H1 (cell line): ENCODE data around the gene MAST2. TPM values are rescaled to one million over a fixed set of nuclear protein-coding genes. Genes with fewer than 3 reads are reported as not detected.

Source experiments
- CTCF ChIA-PET: fragments of 300-600 bp; sonication (Branson Sonifier 250); formaldehyde crosslinking; loops from one replicate; lab custom pipeline; 2021; ENCODE audit not compliant: partially characterized antibody; lab: Charles Lee
- POLR2A ChIA-PET: fragments of 300-600 bp; sonication (Branson Sonifier 250); formaldehyde crosslinking; loops from one replicate; lab custom pipeline; 2021; ENCODE audit warnings: inconsistent platforms; ENCODE audit not compliant: partially characterized antibody; lab: Charles Lee
- DNase-seq, 2 experiments: peaks; one replicate each; pipeline versions ENCODE4 v3.0.0 to v3.0.0-alpha.2; 2010 to 2022; ENCODE audit warnings: low spot score in 2 of 2, low read depth in 1 of 2, mixed read lengths in 1 of 2
- FAIRE-seq: peaks from 2 replicates; lab custom pipeline; 2011; peaks lifted over from hg19 to GRCh38; lab: Jason Lieb, UNC
- H2AFZ ChIP-seq: 2 replicates; pipeline ENCODE4 v1.8.1; 2012; ENCODE audit warnings: low read length, inconsistent platforms
- H2AK5ac ChIP-seq: 2 replicates; pipeline ENCODE4 v1.6.1; 2013; ENCODE audit warnings: low read depth, low read length
- H2BK120ac ChIP-seq: replicated peaks from 2 replicates; pipeline ENCODE3; 2013; ENCODE audit warnings: low read depth, low read length, inconsistent platforms
- H2BK12ac ChIP-seq: 2 replicates; pipeline ENCODE4 v1.6.1; 2013; ENCODE audit warnings: low read depth, low read length
- H2BK15ac ChIP-seq: 2 replicates; pipeline ENCODE4 v1.6.1; 2013; ENCODE audit warnings: low read length
- H2BK20ac ChIP-seq: 2 replicates; pipeline ENCODE4 v1.6.1; 2013; ENCODE audit warnings: low read length
- H2BK5ac ChIP-seq: 2 replicates; pipeline ENCODE4 v1.6.1; 2013; ENCODE audit warnings: low read depth, low read length
- H3K14ac ChIP-seq: 2 replicates; pipeline ENCODE4 v1.6.1; 2013; ENCODE audit warnings: inconsistent platforms; ENCODE audit not compliant: insufficient read length
- H3K18ac ChIP-seq: 2 replicates; pipeline ENCODE4 v1.6.1; 2013; ENCODE audit warnings: low read length; ENCODE audit errors: extremely low read depth
- H3K23ac ChIP-seq: 2 replicates; pipeline ENCODE4 v1.6.1; 2013; ENCODE audit warnings: inconsistent platforms; ENCODE audit not compliant: insufficient read length
- H3K23me2 ChIP-seq: 2 replicates; pipeline ENCODE4 v1.6.1; 2013; ENCODE audit warnings: low read depth, low read length
- H3K27ac ChIP-seq: 2 replicates; pipeline ENCODE4 v1.6.1; 2011; ENCODE audit warnings: low read depth, low read length, inconsistent platforms
- H3K27me3 ChIP-seq, 4 experiments: replicated peaks in 1 of 4; 1 replicate in 1 of 4; 2 replicates in 3 of 4; pipeline versions ENCODE4 v1.6.1 to v1.8.1; 2011 to 2013; ENCODE audit warnings: low read length in 3 of 4, mild to moderate bottlenecking in 3 of 4, inconsistent platforms in 2 of 4, mixed read lengths in 2 of 4, moderate library complexity in 1 of 4; ENCODE audit not compliant: control insufficient read depth in 3 of 4, insufficient read depth in 3 of 4; ENCODE audit errors: extremely low read depth in 1 of 4
- H3K36me3 ChIP-seq, 4 experiments: 2 replicates each; pipeline versions ENCODE4 v1.6.1 to v1.8.1; 2011 to 2013; ENCODE audit warnings: mild to moderate bottlenecking in 4 of 4, low read length in 3 of 4, moderate library complexity in 2 of 4, control low read depth in 1 of 4, inconsistent platforms in 1 of 4; ENCODE audit not compliant: insufficient read depth in 4 of 4, control insufficient read depth in 2 of 4
- H3K4ac ChIP-seq: replicated peaks from 2 replicates; pipeline ENCODE3; 2013; ENCODE audit warnings: low read length, low read depth, mixed read lengths, inconsistent platforms; ENCODE audit not compliant: insufficient read length
- H3K4me1 ChIP-seq, 4 experiments: replicated peaks in 1 of 4; 1 replicate in 1 of 4; 2 replicates in 3 of 4; pipeline versions ENCODE4 v1.6.1 to v1.8.1; 2011 to 2013; ENCODE audit warnings: low read length in 3 of 4, inconsistent platforms in 2 of 4, mixed read lengths in 1 of 4; ENCODE audit not compliant: insufficient read depth in 4 of 4, control insufficient read depth in 3 of 4
- H3K4me2 ChIP-seq, 2 experiments: 2 replicates each; pipeline versions ENCODE4 v1.6.1 to v1.8.1; 2011 to 2013; ENCODE audit warnings: low read depth in 2 of 2, low read length in 2 of 2, control low read depth in 1 of 2, inconsistent platforms in 1 of 2, mild to moderate bottlenecking in 1 of 2; ENCODE audit not compliant: insufficient read depth in 1 of 2
- H3K4me3 ChIP-seq, 4 experiments: fragments of 200-600, 300-600 bp in 1 of 4; sonication (generic), shearing (Covaris generic), sonication (Bioruptor Twin) in 1 of 4; 2 replicates each; pipeline versions ENCODE4 v1.5.1 to v1.8.1; 2011 to 2016; ENCODE audit warnings: low read length in 4 of 4, low read depth in 3 of 4, control low read depth in 2 of 4, inconsistent platforms in 2 of 4, mild to moderate bottlenecking in 2 of 4, mixed read lengths in 1 of 4, moderate library complexity in 1 of 4; ENCODE audit not compliant: insufficient read depth in 2 of 4; ENCODE audit errors: extremely low read depth in 1 of 4
- H3K56ac ChIP-seq: replicated peaks from 2 replicates; pipeline ENCODE3; 2013; ENCODE audit warnings: low read depth, mild to moderate bottlenecking, mixed read lengths, low read length, inconsistent platforms; ENCODE audit not compliant: insufficient read length
- H3K79me1 ChIP-seq: 2 replicates; pipeline ENCODE4 v1.6.1; 2013; ENCODE audit warnings: low read depth, low read length, control low read depth
- H3K79me2 ChIP-seq, 2 experiments: 2 replicates each; pipeline versions ENCODE4 v1.6.1 to v1.8.1; 2012 to 2013; ENCODE audit warnings: low read length in 2 of 2, mild to moderate bottlenecking in 2 of 2, inconsistent platforms in 1 of 2; ENCODE audit not compliant: insufficient read depth in 2 of 2, control insufficient read depth in 1 of 2
- H3K9ac ChIP-seq, 4 experiments: replicated peaks in 1 of 4; 1 replicate in 1 of 4; 2 replicates in 3 of 4; pipeline versions ENCODE4 v1.6.1 to v1.8.1; 2011 to 2013; ENCODE audit warnings: low read depth in 3 of 4, low read length in 3 of 4, control low read depth in 2 of 4, mild to moderate bottlenecking in 2 of 4, moderate library complexity in 2 of 4, inconsistent platforms in 1 of 4; ENCODE audit errors: extremely low read depth in 1 of 4
- H3K9me3 ChIP-seq, 2 experiments: 2 replicates each; pipeline versions ENCODE4 v1.6.1 to v1.8.1; 2012 to 2013; ENCODE audit warnings: mild to moderate bottlenecking in 2 of 2, moderate library complexity in 2 of 2, control low read depth in 1 of 2, inconsistent platforms in 1 of 2, low read depth in 1 of 2, low read length in 1 of 2, mixed read lengths in 1 of 2; ENCODE audit not compliant: insufficient read depth in 2 of 2
- H4K20me1 ChIP-seq, 2 experiments: replicated peaks in 1 of 2; 2 replicates each; pipeline versions ENCODE3 to v1.8.1; 2011 to 2013; ENCODE audit warnings: inconsistent platforms in 2 of 2, low read length in 2 of 2, mild to moderate bottlenecking in 1 of 2; ENCODE audit not compliant: insufficient read depth in 2 of 2, control insufficient read depth in 1 of 2
- H4K5ac ChIP-seq: 2 replicates; pipeline ENCODE4 v1.6.1; 2013; ENCODE audit warnings: low read length, low read depth, mixed read lengths, inconsistent platforms; ENCODE audit not compliant: insufficient read length
- H4K8ac ChIP-seq: 2 replicates; pipeline ENCODE4 v1.8.0; 2013; ENCODE audit warnings: mild to moderate bottlenecking, moderate library complexity, low read length, inconsistent platforms; ENCODE audit not compliant: insufficient read depth; ENCODE audit errors: extremely low read depth
- H4K91ac ChIP-seq: replicated peaks from 2 replicates; pipeline ENCODE3; 2013; ENCODE audit warnings: low read length, mixed read lengths, inconsistent platforms; ENCODE audit not compliant: insufficient read length
- SP4 ChIP-seq: IDR thresholded peaks from 2 replicates; pipeline ENCODE4 v1.6.1; 2012; ENCODE audit warnings: low read length, inconsistent platforms
- WGBS, 2 experiments: shearing (Covaris generic) in 1 of 2; methylation state at CpG; one replicate each; pipeline versions ENCODE4 v1.1.6 to v1.1.7; 2013 to 2015; ENCODE audit warnings: low lambda C conversion rate in 2 of 2, mixed read lengths in 2 of 2, inconsistent platforms in 1 of 2, low coverage in 1 of 2, missing lambda C conversion rate in 1 of 2; ENCODE audit not compliant: insufficient replicate concordance in 2 of 2, insufficient coverage in 1 of 2, insufficient read length in 1 of 2; ENCODE audit errors: extremely low coverage in 1 of 2, missing lambda C conversion rate in 1 of 2; 5-methylcytosine and 5-hydroxymethylcytosine counted together
- polyA plus RNA-seq, 7 experiments: library from polyadenylated mRNA; depleted of rRNA in 3 of 7; stranded (reverse) in 5 of 7; unstranded in 2 of 7; fragments of >200 nt in 5 of 7; fragments of 200-250 nt in 2 of 7; gene quantifications; 1 replicate in 5 of 7; 2 replicates in 1 of 7; 4 replicates in 1 of 7; pipeline versions ENCODE4 v1.2.1 to v1.2.3, GENCODE V29; 2011 to 2013; ENCODE audit warnings: missing spikeins in 2 of 7, mixed read lengths in 2 of 7
- total RNA-seq: library from RNA; stranded (reverse); fragmentation: NEBNext Ultra II Directional; extraction: Animal tissue kit (Norgen Biotek cat#: 25700); gene quantifications from 2 replicates; pipeline ENCODE4 v1.2.1, GENCODE V29; 2021

The MAST2 gene
- total and polyA plus RNA-seq, 2 of the 8 experiments (the other 6 are each of a cell fraction or from before 2014, with no cell fraction given): 20.5 to 35.4 TPM

- Histone ChIP-seq H3K27me3 (no peaks in the 10 kb centered on the region), H2BK12ac (no peak overlapping the region), H3K23ac (no peak overlapping the region), H3K4ac (no peak overlapping the region), H2BK120ac (no peak overlapping the region), H3K4me3 (no peak overlapping the region), H2AFZ (no peak overlapping the region), H2BK5ac (no peak overlapping the region), H3K23me2 (no peaks in the 10 kb centered on the region), H3K56ac (no peak overlapping the region), H3K9ac (no peak overlapping the region), H4K20me1 (no peaks in the 10 kb centered on the region), H4K5ac (no peak overlapping the region), H3K18ac (no peak overlapping the region), H3K9me3 (no peaks in the 10 kb centered on the region), H2BK15ac (no peak overlapping the region), H3K14ac (no peak overlapping the region), H3K4me1 (no peaks in the 10 kb centered on the region), H4K91ac (no peak overlapping the region), H3K36me3 (peaks cover 6 to 25% (median 17%) of the 10 kb centered on the region in 4 experiments; a peak in 6 of 8 replicates), H3K79me1 (no peaks in the 10 kb centered on the region), H2BK20ac (no peak overlapping the region), H4K8ac (no peak overlapping the region), H2AK5ac (no peak overlapping the region), H3K27ac (no peak overlapping the region), H3K4me2 (no peak overlapping the region), H3K79me2 (no peaks in the 10 kb centered on the region)
- FAIRE-seq (no peak), DNase-seq (no peak)
- POLR2A ChIA-PET: no interaction called here
- CTCF ChIA-PET: interaction anchor here (1.5 kb wide), 1 partner anchor 11 kb away, joined by 6 read pairs; no protein-coding TSS in a partner anchor
- TF ChIP-seq SP4: no peak
- 95% methylated on average over 1 of the region's 1 CpG; no CpG with 5 or more reads in 1 of the 2 experiments for WGBS, 2 experiments
Observed at GRCh38 chr1:46012236-46012635, 208.8 kb downstream of the MAST2 start.
